AG10803 (cell line): Measurements from ENCODE around the gene SCAPER.

ENCODE experiments used
- DNase-seq: peaks from one replicate; pipeline ENCODE4 v3.0.0; 2010; ENCODE audit warnings: low read depth
- H3K4me3 ChIP-seq: 2 replicates; pipeline ENCODE4 v1.5.1; 2011; ENCODE audit warnings: mild to moderate bottlenecking, low read length, control low read depth
- CTCF ChIP-seq: conservative IDR thresholded peaks from 2 replicates; pipeline ENCODE4 v1.5.1; 2011; ENCODE audit warnings: mild to moderate bottlenecking, low read length, control low read depth, inconsistent platforms

The SCAPER gene

GRCh38 chr15:76555247-76555646, 349.9 kb downstream of the SCAPER start:
- H3K4me3 ChIP-seq: no peak overlapping the region
- no peak for DNase-seq
- TF ChIP-seq CTCF: no peak

GRCh38 chr15:76553564-76553963, 351.6 kb downstream of the SCAPER start:
- H3K4me3 ChIP-seq: no peak overlapping the region
- no peak for DNase-seq
- no peak for TF ChIP-seq CTCF

GRCh38 chr15:76553102-76553501, 352.0 kb downstream of the SCAPER start:
- no peak overlapping the region for H3K4me3 ChIP-seq
- no peak for DNase-seq
- TF ChIP-seq CTCF: no peak

GRCh38 chr15:76546805-76547204, 358.3 kb downstream of the SCAPER start:
- no peak for TF ChIP-seq CTCF

GRCh38 chr15:76533995-76534394, 371.1 kb downstream of the SCAPER start:
- DNase-seq: no peak
- no peak for TF ChIP-seq CTCF
- H3K4me3 ChIP-seq: no peak overlapping the region

More at GRCh38 chr15:76546805-76547204, 358.3 kb downstream of the SCAPER start:
- H3K4me3 ChIP-seq: no peak overlapping the region
- no peak for DNase-seq

- TF ChIP-seq CTCF: no peak
- DNase-seq: no peak
- H3K4me3 ChIP-seq: no peak overlapping the region
Observed at GRCh38 chr15:76533060-76533820, 371.9 kb downstream of the SCAPER start.

GRCh38 chr15:76529911-76530310, 375.2 kb downstream of the SCAPER start:
- peak; percentile 54 for DNase-seq
- TF ChIP-seq CTCF: no peak
- H3K4me3 ChIP-seq: no peak overlapping the region
